Measurements from ENCODE around the gene SNPH. TPM values are rescaled to one million over a fixed set of nuclear protein-coding genes. Genes with fewer than 3 reads are reported as not detected.
A peak's percentile ranks its signal among the peaks of the same experiment; 100 is the strongest.

SNPH gene
- total and polyA plus RNA-seq, 2 of the 4 experiments (the other 2 are of a cell fraction), result 3.1 to 4.5 TPM

GRCh38 chr20:1277529-1278322 is 11.6 kb downstream of the SNPH start:
- no peak overlapping the region for H4K91ac ChIP-seq (ENCODE audit: insufficient read depth, low read depth, low read length)
- no peak overlapping the region for H3K4me2 ChIP-seq (ENCODE audit: low read depth, low read length)
- no peak overlapping the region for H2AK9ac ChIP-seq (replicated peaks; ENCODE audit: low read depth, low read length, poor library complexity)
- peaks cover 7% of the 10 kb centered on the region; the same call in 1 of the 2 replicates for H3K4me1 ChIP-seq (ENCODE audit: control insufficient read depth, insufficient read depth, low read length)
- no peaks in the 10 kb centered on the region; the same call in 1 of the 2 replicates for H3K36me3 ChIP-seq (ENCODE audit: control insufficient read depth, insufficient read depth, low read length)
- H3K9me3 ChIP-seq (ENCODE audit: control insufficient read depth, insufficient read depth, low read length), result no peaks in the 10 kb centered on the region
- peak overlapping the region; percentile 64 for H3K23ac ChIP-seq (ENCODE audit: low read depth, low read length)
- peak overlapping the region; percentile 77 for H2BK5ac ChIP-seq (ENCODE audit: low read depth, low read length, poor library complexity, severe bottlenecking)
- H3K27me3 ChIP-seq (ENCODE audit: control insufficient read depth, insufficient read depth, low read length), result no peaks in the 10 kb centered on the region
- ChIA-PET POLR2A (ENCODE audit: unreplicated experiment) (no interaction called here), CTCF (no interaction called here)
- H2AK5ac ChIP-seq (ENCODE audit: low read depth, low read length), result peak overlapping the region; percentile 92
- dilution Hi-C loops (cut with HindIII; ENCODE audit: low sequenced_read_pairs, unreplicated experiment), result no loop called here
- no peak overlapping the region for H3K4me3 ChIP-seq (ENCODE audit: insufficient read depth, low read depth, low read length)
- H2BK15ac ChIP-seq (ENCODE audit: low read depth, low read length), result no peak overlapping the region; the same call in 2 of the 3 replicates
- BruUV-seq (replicated peaks), result no TSS peak
- peaks cover 14 to 25% of the 10 kb centered on the region in 2 experiments for H3K79me1 ChIP-seq (ENCODE audit: low read depth in 1 of 2, low read length in 2 of 2)
- no peak overlapping the region for H3K56ac ChIP-seq (ENCODE audit: extremely low read depth, insufficient read depth, low read length)
- peak overlapping the region; percentile 63; the same call in 1 of the 2 replicates for H3K14ac ChIP-seq (replicated peaks; ENCODE audit: low read depth, low read length)
- H2BK120ac ChIP-seq (ENCODE audit: low read depth, low read length), result no peak overlapping the region; the same call in 1 of the 2 replicates
- no peak overlapping the region; a peak in 1 of 4 replicates for H4K8ac ChIP-seq (ENCODE audit: low read depth in 2 of 2, low read length in 2 of 2)
- in situ Hi-C loops (cut with MboI; ENCODE audit: low sequenced_read_pairs), result no loop called here
- H4K5ac ChIP-seq (ENCODE audit: low read depth, low read length), result no peak overlapping the region
- peaks cover 26% of the 10 kb centered on the region for H3K9me1 ChIP-seq (ENCODE audit: insufficient read depth, low read length)
- H3K18ac ChIP-seq (ENCODE audit: low read depth, low read length), result no peak overlapping the region
- H3K9ac ChIP-seq (ENCODE audit: low read depth, low read length), result no peak overlapping the region
- H2AFZ ChIP-seq (replicated peaks; ENCODE audit: low read length, poor library complexity), result no peak overlapping the region
- no peak overlapping the region for H2BK20ac ChIP-seq (ENCODE audit: low read depth, low read length)
- TF ChIP-seq CEBPB (IDR thresholded peaks at IDR 0.05; ENCODE audit: low read depth, low read length) (no peak), BHLHE40 (IDR thresholded peaks at IDR 0.05; ENCODE audit: low read depth, low read length) (no peak), USF2 (IDR thresholded peaks at IDR 0.05; ENCODE audit: low read depth, low read length) (no peak), MXI1 (IDR thresholded peaks at IDR 0.05; ENCODE audit: borderline replicate concordance, low read depth, low read length) (no peak), RCOR1 (IDR thresholded peaks at IDR 0.05; ENCODE audit: insufficient replicate concordance, low read length) (no peak)
- peak overlapping the region; percentile 55 for H3K4ac ChIP-seq (ENCODE audit: low read depth, low read length)
- DNase-seq (no peak), ATAC-seq (ENCODE audit: low read depth) (no peak)
- WGBS, 2 experiments (ENCODE audit: extremely low coverage in 2 of 2, insufficient read length in 1 of 2), result 89% methylated on average over 7 of the region's 8 CpGs; no CpG with 5 or more reads in 1 of the 2 experiments
- peaks cover 20% of the 10 kb centered on the region; the same call in 1 of the 2 replicates for H4K20me1 ChIP-seq (ENCODE audit: insufficient read depth, low read length)
- intact Hi-C loops (cut with micrococcal nuclease), result no loop called here
- no peak overlapping the region for H3K27ac ChIP-seq (ENCODE audit: insufficient read depth, low read length)

All from IMR-90 (cell line).